HepG2 (cell line): Measurements from ENCODE around the gene SLC35B3. TPM values are rescaled to one million over a fixed set of nuclear protein-coding genes. Genes with fewer than 3 reads are reported as not detected.

Experiments used
- ARHGAP35 ChIP-seq: sonication (generic); formaldehyde crosslinking; IDR thresholded peaks from 2 replicates; pipeline ENCODE4 v1.9.0; 2022; ENCODE audit warnings: mild to moderate bottlenecking, inconsistent platforms, moderate library complexity, missing genetic modification reagents, borderline replicate concordance
- CBX1 ChIP-seq: IDR thresholded peaks from one replicate; pipeline ENCODE4 v1.6.1; 2016; ENCODE audit warnings: antibody characterized with exemption, low read depth
- ESRRA ChIP-seq: sonication (generic); formaldehyde crosslinking; IDR thresholded peaks from 2 replicates; pipeline ENCODE4 v1.5.1; 2020; ENCODE audit warnings: mild to moderate bottlenecking, low read depth, missing genetic modification reagents
- GFI1 ChIP-seq: sonication (generic); formaldehyde crosslinking; IDR thresholded peaks from 2 replicates; pipeline ENCODE4 v1.5.0; 2020; ENCODE audit warnings: missing genetic modification reagents, mild to moderate bottlenecking, borderline replicate concordance
- HNF4G ChIP-seq, 2 experiments: sonication (generic) in 1 of 2; formaldehyde crosslinking in 1 of 2; IDR thresholded peaks; 2 replicates each; pipeline versions ENCODE4 v1.4.0 to v1.6.1; 2011 to 2020; ENCODE audit warnings: borderline replicate concordance in 2 of 2, low read depth in 2 of 2, mild to moderate bottlenecking in 2 of 2, low read length in 1 of 2, missing genetic modification reagents in 1 of 2, moderate library complexity in 1 of 2
- KAT2B ChIP-seq: fragments of 150-350 bp; IDR thresholded peaks from 2 replicates; pipeline ENCODE4 v1.6.1; 2014; ENCODE audit warnings: low read depth, low read length, borderline replicate concordance
- KLF13 ChIP-seq: sonication (generic); formaldehyde crosslinking; IDR thresholded peaks from 2 replicates; pipeline ENCODE4 v1.4.0; 2020; ENCODE audit warnings: mild to moderate bottlenecking, missing genetic modification reagents
- NFYB ChIP-seq: sonication (generic); formaldehyde crosslinking; IDR thresholded peaks from 2 replicates; pipeline ENCODE4 v1.4.0; 2020; ENCODE audit warnings: missing genetic modification reagents
- ZMYM4 ChIP-seq: sonication (generic); formaldehyde crosslinking; IDR thresholded peaks from 2 replicates; pipeline ENCODE4 v1.8.1; 2023; ENCODE audit warnings: mild to moderate bottlenecking, missing genetic modification reagents
- ZNF256 ChIP-seq: sonication (generic); formaldehyde crosslinking; conservative IDR thresholded peaks from 2 replicates; pipeline ENCODE4 v1.4.0; 2020; ENCODE audit warnings: missing genetic modification reagents
- ZNF33A ChIP-seq: sonication (generic); formaldehyde crosslinking; IDR thresholded peaks from 2 replicates; pipeline ENCODE4 v1.5.1; 2020; ENCODE audit warnings: missing genetic modification reagents, mild to moderate bottlenecking, moderate library complexity, borderline replicate concordance
- ZNF441 ChIP-seq: sonication (generic); formaldehyde crosslinking; IDR thresholded peaks from 2 replicates; pipeline ENCODE4 v1.7.0; 2021; ENCODE audit warnings: missing genetic modification reagents, borderline replicate concordance
- ZNF558 ChIP-seq: sonication (generic); formaldehyde crosslinking; IDR thresholded peaks from 2 replicates; pipeline ENCODE4 v1.9.0; 2022; ENCODE audit warnings: mild to moderate bottlenecking, missing genetic modification reagents, borderline replicate concordance
- ZNF577 ChIP-seq: sonication (generic); formaldehyde crosslinking; IDR thresholded peaks from 2 replicates; pipeline ENCODE4 v1.4.0; 2020; ENCODE audit warnings: mild to moderate bottlenecking, low read depth, missing genetic modification reagents, borderline replicate concordance
- ZNF747 ChIP-seq: sonication (generic); formaldehyde crosslinking; IDR thresholded peaks from 2 replicates; pipeline ENCODE4 v1.8.1; 2023; ENCODE audit warnings: missing genetic modification reagents, mild to moderate bottlenecking, borderline replicate concordance
- polyA plus RNA-seq, 8 experiments: library from polyadenylated mRNA; depleted of rRNA in 3 of 8; stranded (reverse) in 7 of 8; unstranded in 1 of 8; fragments of >200 nt; fragmentation: Illumina TruSeq in 4 of 8; extraction: Trizol in 4 of 8; gene quantifications; 2 replicates each; pipeline versions ENCODE4 v1.2.1 to v1.2.3, GENCODE V29; 2011 to 2016; ENCODE audit warnings: low read depth in 4 of 8, missing spikeins in 1 of 8, mixed read lengths in 1 of 8; ENCODE audit not compliant: insufficient read depth in 1 of 8
- total RNA-seq, 5 experiments: library from RNA; depleted of rRNA; stranded (reverse); fragments of >200 nt; fragmentation: Illumina TruSeq; extraction: Trizol; gene quantifications; 2 replicates each; pipeline ENCODE4 v1.2.3, GENCODE V29; 2016; ENCODE audit warnings: low read depth in 1 of 5
- TF ChIP-seq, protein P1 (sequence below): sonication (generic); formaldehyde crosslinking; IDR thresholded peaks from 2 replicates; pipeline ENCODE4 v1.4.0; 2020; ENCODE audit warnings: missing genetic modification reagents; ENCODE audit errors: not compliant biosample characterization
- TF ChIP-seq, protein P2 (sequence below): sonication (generic); IDR thresholded peaks from 2 replicates; pipeline ENCODE4 v1.6.1; 2016; ENCODE audit warnings: low read depth, borderline replicate concordance
- TF ChIP-seq, protein P3 (sequence below): sonication (generic); formaldehyde crosslinking; IDR thresholded peaks from 2 replicates; pipeline ENCODE4 v1.5.0; 2020; ENCODE audit warnings: missing genetic modification reagents
- TF ChIP-seq, protein P4 (sequence below): sonication (generic); formaldehyde crosslinking; IDR thresholded peaks from 2 replicates; pipeline ENCODE4 v1.4.0; 2020; ENCODE audit warnings: missing genetic modification reagents
- TF ChIP-seq, protein P5 (sequence below): sonication (generic); formaldehyde crosslinking; IDR thresholded peaks from 2 replicates; pipeline ENCODE4 v1.4.0; 2020; ENCODE audit warnings: mild to moderate bottlenecking, missing genetic modification reagents

The SLC35B3 gene
- total and polyA plus RNA-seq, 2 of the 13 experiments (the other 11 are each of a cell fraction or from before 2014, with no cell fraction given), result 8.7 to 13.5 TPM

DNA sequence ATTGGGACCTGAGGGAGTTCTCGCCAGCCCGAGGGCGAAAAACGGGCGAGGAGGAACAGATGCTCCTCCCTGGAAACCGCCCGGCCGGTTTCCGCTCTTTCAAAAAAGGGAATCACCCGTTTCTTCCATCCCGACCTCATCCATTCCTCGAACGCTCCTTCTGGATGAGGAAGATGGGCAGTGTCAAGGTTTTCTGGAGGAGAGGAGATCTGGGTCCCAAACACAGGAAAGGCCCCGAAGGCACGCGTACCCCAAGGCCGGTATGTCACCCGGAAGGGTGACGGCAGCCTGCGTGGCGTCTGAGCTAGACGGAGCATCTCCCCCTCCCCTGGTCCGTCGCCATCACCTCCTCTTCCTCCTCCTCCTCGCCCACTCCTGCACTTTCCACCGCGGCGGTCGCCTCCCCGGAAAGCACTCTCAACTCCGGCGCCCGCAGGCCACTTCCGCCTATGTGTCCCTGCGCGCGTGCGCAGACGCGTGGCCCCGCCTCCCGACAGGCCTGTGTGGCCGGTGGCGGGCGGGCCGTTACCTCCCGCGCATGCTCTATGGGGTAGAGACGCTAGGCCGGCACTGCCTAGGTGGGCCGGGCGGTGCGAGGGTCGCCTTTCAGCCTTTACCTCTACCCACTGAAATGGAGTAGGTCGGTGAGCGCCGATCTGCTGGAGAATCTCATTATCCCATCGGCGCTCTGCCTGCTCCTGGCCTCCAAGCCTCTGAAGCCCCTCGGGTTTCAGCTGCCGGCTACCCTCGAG lies at the start of gene SLC35B3 (continued):
- TF ChIP-seq, protein P1, sequence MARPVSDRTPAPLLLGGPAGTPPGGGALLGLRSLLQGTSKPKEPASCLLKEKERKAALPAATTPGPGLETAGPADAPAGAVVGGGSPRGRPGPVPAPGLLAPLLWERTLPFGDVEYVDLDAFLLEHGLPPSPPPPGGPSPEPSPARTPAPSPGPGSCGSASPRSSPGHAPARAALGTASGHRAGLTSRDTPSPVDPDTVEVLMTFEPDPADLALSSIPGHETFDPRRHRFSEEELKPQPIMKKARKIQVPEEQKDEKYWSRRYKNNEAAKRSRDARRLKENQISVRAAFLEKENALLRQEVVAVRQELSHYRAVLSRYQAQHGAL, result peak; percentile 89
- TF ChIP-seq, protein P2, sequence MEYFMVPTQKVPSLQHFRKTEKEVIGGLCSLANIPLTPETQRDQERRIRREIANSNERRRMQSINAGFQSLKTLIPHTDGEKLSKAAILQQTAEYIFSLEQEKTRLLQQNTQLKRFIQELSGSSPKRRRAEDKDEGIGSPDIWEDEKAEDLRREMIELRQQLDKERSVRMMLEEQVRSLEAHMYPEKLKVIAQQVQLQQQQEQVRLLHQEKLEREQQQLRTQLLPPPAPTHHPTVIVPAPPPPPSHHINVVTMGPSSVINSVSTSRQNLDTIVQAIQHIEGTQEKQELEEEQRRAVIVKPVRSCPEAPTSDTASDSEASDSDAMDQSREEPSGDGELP, result no peak
- peak; percentile 95 for TF ChIP-seq ZNF441 (CRISPR knock-in tag)
- TF ChIP-seq, protein P3, sequence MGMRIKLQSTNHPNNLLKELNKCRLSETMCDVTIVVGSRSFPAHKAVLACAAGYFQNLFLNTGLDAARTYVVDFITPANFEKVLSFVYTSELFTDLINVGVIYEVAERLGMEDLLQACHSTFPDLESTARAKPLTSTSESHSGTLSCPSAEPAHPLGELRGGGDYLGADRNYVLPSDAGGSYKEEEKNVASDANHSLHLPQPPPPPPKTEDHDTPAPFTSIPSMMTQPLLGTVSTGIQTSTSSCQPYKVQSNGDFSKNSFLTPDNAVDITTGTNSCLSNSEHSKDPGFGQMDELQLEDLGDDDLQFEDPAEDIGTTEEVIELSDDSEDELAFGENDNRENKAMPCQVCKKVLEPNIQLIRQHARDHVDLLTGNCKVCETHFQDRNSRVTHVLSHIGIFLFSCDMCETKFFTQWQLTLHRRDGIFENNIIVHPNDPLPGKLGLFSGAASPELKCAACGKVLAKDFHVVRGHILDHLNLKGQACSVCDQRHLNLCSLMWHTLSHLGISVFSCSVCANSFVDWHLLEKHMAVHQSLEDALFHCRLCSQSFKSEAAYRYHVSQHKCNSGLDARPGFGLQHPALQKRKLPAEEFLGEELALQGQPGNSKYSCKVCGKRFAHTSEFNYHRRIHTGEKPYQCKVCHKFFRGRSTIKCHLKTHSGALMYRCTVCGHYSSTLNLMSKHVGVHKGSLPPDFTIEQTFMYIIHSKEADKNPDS, result no peak; the same call in 1 of the 2 replicates
- TF ChIP-seq ESRRA (CRISPR knock-in tag), result no peak; the same call in 1 of the 2 replicates
- peak; percentile 80; the same call in 1 of the 2 replicates for TF ChIP-seq ZNF256 (CRISPR knock-in tag)
- no peak for TF ChIP-seq ZNF558 (CRISPR knock-in tag)
- TF ChIP-seq, protein P4, sequence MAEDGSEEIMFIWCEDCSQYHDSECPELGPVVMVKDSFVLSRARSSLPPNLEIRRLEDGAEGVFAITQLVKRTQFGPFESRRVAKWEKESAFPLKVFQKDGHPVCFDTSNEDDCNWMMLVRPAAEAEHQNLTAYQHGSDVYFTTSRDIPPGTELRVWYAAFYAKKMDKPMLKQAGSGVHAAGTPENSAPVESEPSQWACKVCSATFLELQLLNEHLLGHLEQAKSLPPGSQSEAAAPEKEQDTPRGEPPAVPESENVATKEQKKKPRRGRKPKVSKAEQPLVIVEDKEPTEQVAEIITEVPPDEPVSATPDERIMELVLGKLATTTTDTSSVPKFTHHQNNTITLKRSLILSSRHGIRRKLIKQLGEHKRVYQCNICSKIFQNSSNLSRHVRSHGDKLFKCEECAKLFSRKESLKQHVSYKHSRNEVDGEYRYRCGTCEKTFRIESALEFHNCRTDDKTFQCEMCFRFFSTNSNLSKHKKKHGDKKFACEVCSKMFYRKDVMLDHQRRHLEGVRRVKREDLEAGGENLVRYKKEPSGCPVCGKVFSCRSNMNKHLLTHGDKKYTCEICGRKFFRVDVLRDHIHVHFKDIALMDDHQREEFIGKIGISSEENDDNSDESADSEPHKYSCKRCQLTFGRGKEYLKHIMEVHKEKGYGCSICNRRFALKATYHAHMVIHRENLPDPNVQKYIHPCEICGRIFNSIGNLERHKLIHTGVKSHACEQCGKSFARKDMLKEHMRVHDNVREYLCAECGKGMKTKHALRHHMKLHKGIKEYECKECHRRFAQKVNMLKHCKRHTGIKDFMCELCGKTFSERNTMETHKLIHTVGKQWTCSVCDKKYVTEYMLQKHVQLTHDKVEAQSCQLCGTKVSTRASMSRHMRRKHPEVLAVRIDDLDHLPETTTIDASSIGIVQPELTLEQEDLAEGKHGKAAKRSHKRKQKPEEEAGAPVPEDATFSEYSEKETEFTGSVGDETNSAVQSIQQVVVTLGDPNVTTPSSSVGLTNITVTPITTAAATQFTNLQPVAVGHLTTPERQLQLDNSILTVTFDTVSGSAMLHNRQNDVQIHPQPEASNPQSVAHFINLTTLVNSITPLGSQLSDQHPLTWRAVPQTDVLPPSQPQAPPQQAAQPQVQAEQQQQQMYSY (CRISPR knock-in tag), result no peak; the same call in 1 of the 2 replicates
- TF ChIP-seq ZMYM4, result peak; percentile 99
- no peak for TF ChIP-seq KLF13
- TF ChIP-seq CBX1, result peak; percentile 84
- TF ChIP-seq ARHGAP35, result peak; percentile 85; the same call in 1 of the 2 replicates
- peak; percentile 69; the same call in 1 of the 2 replicates for TF ChIP-seq ZNF747
- no peak for TF ChIP-seq HNF4G (IDR thresholded peaks at IDR 0.05; ENCODE audit: borderline replicate concordance, low read depth, low read length)
- TF ChIP-seq HNF4G (CRISPR knock-in tag; IDR thresholded peaks at IDR 0.05; ENCODE audit: borderline replicate concordance, low read depth), result peak; percentile 32; the same call in 1 of the 2 replicates
- TF ChIP-seq ZNF577 (CRISPR knock-in tag), result no peak
- TF ChIP-seq NFYB (CRISPR knock-in tag), result peak; percentile 65
- no peak for TF ChIP-seq KAT2B
- TF ChIP-seq ZNF33A, result no peak
- TF ChIP-seq, protein P5, sequence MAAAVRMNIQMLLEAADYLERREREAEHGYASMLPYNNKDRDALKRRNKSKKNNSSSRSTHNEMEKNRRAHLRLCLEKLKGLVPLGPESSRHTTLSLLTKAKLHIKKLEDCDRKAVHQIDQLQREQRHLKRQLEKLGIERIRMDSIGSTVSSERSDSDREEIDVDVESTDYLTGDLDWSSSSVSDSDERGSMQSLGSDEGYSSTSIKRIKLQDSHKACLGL (CRISPR knock-in tag), result peak; percentile 89
- peak; percentile 65; the same call in 1 of the 2 replicates for TF ChIP-seq GFI1 (CRISPR knock-in tag)
